H4 (cell line): ENCODE measurements around the gene PLEKHA5. TPM values are rescaled to one million over a fixed set of nuclear protein-coding genes. Genes with fewer than 3 reads are reported as not detected.
"Not testable (repeated sequence)": the region's sequence is repeated elsewhere in the genome, so short reads cannot be mapped to it uniquely, and the experiment has no call there.

Source experiments
- DNase-seq: peaks from one replicate; pipeline ENCODE4 v3.0.0-alpha.2; 2015; ENCODE audit warnings: low spot score
- total RNA-seq: library from RNA; depleted of rRNA; stranded (reverse); fragments of >200 nt; shearing (Covaris generic); gene quantifications from 2 replicates; pipeline ENCODE4 v1.2.3, GENCODE V29; 2014

PLEKHA5 gene
- total RNA-seq, 1 experiment from 2014 or later, result 18.7 TPM

DNA sequence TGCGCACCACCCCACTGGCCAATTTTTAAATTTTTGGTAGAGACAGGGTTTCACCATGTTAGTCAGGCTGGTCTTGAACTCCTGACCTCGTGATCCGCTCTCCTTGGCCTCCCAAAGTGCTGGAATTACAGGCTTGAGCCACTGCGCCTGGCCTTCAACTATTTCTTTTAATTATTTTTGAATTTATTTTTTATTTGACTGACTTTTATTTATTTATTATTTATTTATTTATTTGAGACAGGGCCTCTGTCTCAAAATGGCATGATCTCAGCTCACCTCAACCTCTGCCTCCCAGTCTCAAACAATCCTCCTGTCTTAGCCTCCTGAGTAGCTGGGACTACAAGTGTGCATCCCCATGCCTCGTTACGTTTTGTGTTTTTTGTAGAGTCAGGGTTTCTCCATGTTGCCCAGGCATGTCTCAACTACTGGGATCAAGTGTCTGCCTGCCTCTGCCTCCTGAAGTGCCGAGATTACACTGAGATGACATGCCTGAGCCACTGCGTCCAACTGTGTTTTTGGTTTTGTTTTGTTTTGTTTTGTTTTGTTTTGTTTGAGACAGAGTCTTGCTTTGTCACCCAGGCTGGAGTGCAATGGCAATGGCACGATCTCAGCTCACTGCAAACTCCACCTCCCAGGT lies 271.2 kb downstream of the PLEKHA5 start:
- DNase-seq, result not testable (repeated sequence)

- no peak for DNase-seq
Observed at GRCh38 chr12:19402211-19402610, 272.7 kb downstream of the PLEKHA5 start.

DNA sequence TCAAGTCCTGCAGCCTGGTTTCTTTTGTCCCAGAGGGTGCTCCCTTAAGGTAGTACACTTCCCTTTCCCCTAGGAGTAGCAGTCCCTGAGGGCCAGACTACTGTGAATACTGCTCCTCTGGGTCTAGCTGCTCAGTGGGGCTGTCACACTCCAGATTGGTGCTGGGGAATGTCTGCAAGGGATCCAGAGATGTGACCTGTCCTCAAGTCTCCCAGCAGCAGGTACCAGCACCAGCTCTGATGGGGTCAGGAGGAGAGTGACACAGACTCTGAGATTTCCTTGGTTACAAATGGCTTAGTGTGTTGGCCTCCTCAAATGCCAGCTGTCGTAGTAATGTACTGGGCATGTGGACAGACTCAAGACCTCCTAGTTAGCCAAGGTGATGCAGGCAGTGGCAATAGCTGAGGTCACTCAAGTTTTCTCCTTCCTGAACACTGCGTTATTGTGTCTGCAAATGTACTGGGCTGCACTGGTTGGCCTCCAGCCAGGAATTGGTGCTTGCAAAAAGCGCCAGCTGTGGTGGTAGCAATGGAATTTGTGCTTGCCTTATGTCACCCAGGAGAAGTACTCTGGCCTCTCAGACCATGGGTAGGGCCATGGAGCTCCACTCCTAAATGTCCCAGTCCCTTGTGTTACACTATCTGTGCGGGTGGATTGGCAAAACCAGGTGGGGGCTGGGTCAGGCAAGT lies 273.4 kb downstream of the PLEKHA5 start:
- peak; percentile 87 for DNase-seq

- DNase-seq, result no peak
Observed at GRCh38 chr12:19404242-19404880, 274.8 kb downstream of the PLEKHA5 start.

DNA sequence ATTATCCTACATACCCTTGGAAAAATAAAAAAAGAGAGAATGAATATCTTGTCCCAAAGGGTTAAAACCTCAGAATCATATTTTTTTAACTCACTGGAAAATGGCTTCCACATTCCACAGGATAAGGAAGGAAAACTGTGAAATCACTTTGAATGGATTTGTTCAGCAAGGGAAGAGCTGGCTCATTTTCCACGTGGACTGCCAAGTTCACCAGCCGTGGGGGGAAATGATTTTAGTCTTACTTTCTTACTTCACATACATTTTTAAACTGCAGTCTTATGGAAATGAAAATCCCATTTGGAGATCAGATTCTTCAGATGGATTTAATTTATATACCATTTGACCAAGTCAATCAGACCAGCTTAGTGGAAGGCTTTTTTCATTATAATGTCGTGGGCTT lies 279.8 kb downstream of the PLEKHA5 start:
- DNase-seq, result no peak

GRCh38 chr12:19410211-19410610 lies 280.7 kb downstream of the PLEKHA5 start:
- DNase-seq, result no peak

DNA sequence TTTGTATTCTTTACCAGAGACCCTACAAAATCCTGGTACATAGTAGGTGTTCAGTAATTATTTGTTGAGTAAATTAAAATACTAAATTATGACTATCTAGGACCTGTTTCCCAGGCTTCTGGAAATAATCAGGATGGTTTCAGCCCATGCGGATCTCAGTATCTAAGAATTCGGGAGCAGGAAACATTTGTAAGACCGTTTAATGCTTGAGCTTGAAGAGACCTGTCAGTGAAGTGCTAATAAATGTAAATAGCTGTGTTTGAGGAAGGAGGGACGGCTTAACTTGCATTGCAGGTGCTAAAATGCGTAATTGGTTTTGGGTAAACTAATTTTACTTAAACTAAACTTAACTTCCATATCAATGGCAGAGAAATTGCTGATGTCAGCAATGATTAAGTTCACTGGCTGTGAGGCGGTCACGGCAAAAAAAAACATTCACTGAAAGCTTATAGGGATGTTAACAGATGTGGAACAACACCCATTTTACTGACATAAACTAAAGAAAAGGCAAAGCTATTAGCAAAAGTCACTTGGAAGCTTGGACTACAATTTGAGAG lies 281.2 kb downstream of the PLEKHA5 start:
- no peak for DNase-seq

DNA sequence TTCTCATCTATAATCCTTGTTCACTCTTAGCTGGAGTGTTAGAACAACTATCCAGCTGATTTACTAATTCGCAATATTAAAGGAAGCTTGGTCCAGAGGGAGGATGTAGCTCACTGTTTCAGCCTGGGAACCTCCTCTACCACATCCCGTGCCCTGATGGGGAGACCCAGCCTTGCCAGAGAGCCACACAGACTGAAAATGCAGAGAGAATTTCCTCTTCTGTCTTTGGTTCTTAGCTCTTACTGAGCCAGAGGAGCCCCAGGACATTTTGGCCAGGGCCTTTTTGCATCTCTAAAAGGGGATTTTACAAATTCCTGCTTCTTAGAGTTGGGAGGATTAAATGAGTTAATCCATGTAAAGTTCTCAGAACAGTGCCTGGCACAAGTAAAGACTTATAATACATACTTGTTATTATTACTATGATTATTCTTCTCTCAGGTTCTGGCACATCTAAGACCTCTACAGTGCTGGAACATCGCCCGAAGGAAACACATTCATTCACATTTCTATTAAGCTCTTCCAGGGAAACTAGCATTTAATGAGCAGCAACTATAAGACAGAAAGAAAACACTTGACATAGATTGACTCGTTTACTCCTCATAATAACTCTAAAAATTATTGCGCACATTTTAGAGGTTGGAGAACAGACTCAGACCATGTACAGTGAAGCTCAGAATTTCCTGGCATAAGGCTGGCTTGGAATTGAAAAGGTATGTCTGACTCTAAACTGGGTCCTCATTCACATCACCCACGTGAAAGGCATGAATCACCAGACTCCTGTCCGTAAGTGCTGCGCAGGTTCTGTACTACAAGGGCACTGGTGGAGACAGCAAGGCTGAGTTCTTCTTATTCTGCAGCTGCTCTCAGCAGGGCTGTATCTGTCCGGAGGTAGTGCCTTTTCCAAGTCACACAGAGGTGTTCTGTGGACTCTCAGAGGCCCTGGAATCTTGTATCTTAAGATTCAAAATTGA lies 282.0 kb downstream of the PLEKHA5 start:
- DNase-seq, result no peak

DNA sequence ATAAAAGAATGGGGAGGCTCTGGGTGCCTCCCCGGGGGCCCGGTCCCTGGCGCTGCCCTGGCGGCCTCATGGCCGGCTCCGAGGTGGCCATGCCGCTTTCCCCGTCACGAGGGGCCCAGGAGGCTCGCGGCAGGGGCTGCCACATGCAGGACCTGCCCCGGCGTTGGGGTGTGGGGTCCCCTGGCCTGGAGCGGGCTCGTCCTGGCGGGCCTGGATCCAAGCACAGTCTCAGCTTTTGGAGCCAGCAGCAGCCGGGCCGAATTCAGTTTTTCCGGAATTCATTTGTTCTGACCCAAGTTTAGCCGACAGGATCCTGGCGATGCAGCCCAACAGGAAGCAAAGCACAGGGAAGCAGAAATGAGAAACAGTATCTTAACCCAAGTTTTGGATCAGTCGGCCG lies 283.3 kb downstream of the PLEKHA5 start:
- DNase-seq, result no peak

DNA sequence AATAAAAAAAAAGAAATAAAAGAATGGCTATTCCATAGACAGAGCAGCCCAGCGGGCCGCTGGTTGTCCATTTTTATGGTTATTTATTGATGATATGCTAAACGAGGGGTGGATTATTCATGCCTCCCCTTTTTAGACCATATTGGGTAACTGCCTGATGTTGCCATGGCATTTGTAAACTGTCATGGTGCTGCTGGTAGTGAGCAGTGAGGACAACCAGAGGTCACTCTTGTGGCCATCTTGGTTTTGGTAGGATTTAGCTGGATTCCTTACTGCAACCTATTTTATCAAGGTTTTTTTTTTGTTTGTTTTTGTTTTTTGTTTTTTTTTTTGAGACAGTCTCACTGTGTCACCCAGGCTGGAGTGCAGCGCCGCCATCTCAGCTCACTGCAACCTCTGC lies 284.0 kb downstream of the PLEKHA5 start:
- not testable (repeated sequence) for DNase-seq

GRCh38 chr12:19415563-19415962 lies 286.0 kb downstream of the PLEKHA5 start:
- DNase-seq, result no peak

GRCh38 chr12:19419086-19419485 lies 289.6 kb downstream of the PLEKHA5 start:
- DNase-seq, result no peak

- DNase-seq, result no peak
Observed at GRCh38 chr12:19421503-19422282, 292.2 kb downstream of the PLEKHA5 start.

GRCh38 chr12:19423166-19423930 lies 293.8 kb downstream of the PLEKHA5 start:
- no peak for DNase-seq
